ENCODE measurements around the gene SNX9.
"Not testable (repeated sequence)": the region's sequence is repeated elsewhere in the genome, so short reads cannot be mapped to it uniquely, and the experiment has no call there.

SNX9 gene

DNA sequence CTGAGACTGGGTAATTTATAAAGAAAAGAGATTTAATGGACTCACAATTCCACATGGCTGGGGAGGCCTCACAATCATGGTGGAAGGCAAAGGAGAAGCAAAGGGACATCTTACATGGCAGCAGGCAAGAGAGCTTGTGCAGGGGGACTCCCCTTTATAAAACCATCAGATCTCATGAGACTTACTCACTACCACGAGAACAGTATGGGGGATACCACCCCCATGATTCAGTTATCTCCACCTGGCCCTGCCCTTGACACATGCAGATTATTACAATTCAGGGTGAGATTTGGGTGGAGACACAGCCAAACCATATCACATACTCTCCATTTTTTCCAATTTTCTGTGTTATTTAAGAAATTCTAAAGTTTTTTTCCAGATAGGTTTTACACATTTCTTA lies 35.6 kb downstream of the SNX9 start:
- not testable (repeated sequence) for DNase-seq (ENCODE audit: low spot score)

DNA sequence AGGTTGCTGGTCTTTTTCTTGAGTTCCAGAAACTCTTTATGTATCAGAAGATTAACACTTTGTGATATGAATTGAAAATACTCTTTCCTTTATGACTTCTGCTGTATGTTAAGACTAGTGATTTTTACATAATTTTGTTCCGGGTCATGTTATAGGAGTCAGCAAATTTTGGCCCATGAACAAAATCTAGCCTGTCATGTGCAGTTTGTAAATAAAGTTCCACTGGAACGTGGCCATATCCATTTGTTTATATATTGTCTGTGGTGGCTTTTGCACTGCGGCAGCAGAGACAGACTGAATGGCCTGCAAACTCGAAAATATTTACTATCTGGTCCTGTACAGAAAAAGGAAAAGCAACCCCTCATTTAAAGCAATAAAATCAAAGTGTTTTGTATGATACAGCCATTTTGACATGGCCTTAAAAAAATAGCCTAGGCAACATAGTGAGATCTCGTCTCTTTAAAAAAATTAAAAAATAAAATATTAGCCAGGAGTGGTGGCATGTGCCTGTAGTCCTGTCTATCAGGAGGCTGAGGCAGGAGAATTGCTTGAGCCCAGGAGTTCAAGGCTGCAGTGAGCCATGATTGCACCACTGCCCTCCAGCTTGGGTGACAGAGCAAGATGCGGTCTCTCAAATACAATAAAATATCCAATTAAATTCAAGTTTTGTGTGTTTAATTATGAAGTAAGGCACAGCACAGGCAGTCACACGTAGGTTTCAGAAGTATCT lies 36.9 kb downstream of the SNX9 start:
- no peak for DNase-seq (ENCODE audit: low spot score)

DNA sequence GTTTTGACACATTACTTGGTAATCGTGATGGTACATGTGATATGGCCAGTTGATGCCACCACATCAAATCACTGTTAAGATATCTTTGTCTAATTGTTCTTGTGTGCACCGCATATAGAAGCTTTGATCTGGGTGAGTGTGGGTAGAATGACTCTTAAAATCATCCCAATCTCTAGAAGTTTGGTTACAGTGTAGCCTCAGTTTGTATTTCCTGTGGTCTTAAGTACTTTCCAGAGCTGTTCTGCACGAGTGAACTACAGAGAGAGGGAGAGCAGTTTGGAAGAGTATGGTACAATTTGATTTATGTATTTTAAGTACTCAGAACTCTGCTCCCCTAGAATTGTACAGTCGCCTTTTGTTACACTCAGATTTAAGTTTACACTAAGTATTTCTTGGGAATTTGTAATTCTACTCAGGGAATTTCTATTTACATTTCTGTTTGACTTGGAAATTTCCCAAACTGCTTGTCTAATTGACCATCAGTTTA lies 37.5 kb downstream of the SNX9 start:
- no peak for DNase-seq (ENCODE audit: low spot score)

DNA sequence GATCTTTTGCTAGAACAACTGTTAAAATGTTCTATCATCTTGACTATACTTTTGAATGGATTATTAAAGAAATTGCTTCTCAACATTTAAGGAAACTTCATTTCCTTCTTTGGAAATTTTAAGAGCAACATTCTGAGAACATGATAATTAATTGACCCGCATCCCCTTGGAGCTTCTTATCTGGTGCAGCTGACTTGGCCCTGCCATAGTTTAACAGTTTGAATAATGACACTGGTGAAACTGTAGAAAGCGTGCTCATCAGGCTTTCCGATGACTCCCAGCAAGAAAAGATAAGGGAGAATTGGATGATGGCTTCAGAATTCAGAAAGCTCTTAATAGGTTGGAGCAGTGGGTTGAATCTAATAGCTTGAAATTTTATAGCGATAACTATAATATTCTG lies 38.1 kb downstream of the SNX9 start:
- DNase-seq (ENCODE audit: low spot score): no peak

- DNase-seq (ENCODE audit: low spot score): no peak
Observed at GRCh38 chr6:157861814-157862213, 38.8 kb downstream of the SNX9 start.

GRCh38 chr6:157862706-157863105 lies 39.7 kb downstream of the SNX9 start:
- no peak for DNase-seq (ENCODE audit: low spot score)

DNA sequence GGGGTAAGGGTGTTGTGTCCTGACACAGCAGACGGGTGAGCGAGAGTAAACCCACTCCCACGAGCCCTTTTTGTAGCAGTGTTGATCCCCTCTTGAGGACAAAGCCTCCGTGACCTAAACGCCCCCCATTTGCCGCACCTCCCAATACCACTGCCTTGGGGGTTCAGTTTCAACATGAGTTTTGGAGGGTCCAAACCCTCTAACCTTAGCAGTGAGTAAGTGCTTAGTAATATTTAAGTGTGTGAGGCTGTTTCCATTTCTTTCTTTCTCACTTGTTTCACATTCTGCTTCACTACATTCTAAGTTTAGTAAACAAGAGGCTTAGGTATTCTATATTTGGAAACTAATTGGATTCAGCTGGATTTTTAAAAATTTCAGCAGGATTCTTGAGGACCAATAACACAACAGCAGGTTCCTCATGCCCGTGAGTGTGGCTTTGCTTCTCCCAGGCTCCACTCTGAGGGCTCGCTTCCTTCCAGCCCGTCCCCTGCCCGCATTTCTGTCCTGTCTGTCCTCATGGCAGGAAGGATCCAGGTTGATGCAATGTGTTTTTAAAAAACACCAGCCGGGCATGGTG lies 41.2 kb downstream of the SNX9 start:
- no peak for DNase-seq (ENCODE audit: low spot score)

- no peak for DNase-seq (ENCODE audit: low spot score)
Observed at GRCh38 chr6:157865249-157865648, 42.2 kb downstream of the SNX9 start.

DNA sequence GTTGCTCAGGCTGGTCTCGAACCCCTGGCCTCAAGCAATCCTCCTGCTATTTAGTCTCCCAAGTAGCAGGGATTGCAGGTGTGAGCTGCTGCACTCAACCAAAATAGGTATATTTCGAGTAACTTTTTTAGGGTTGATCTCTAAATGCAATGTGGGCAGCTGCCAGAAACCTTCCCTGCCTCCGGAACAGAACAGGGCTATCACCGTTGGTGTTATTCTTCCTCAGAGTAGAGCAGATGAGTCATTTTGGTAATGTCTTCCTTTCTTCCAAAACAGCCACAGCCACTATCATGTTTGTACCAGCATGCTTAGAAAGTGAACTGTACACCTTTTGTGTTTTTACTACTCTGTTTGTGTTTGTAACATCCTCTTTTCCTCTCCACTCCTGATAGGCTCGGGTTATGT lies 44.1 kb downstream of the SNX9 start:
- DNase-seq (ENCODE audit: low spot score): peak; percentile 25

DNA sequence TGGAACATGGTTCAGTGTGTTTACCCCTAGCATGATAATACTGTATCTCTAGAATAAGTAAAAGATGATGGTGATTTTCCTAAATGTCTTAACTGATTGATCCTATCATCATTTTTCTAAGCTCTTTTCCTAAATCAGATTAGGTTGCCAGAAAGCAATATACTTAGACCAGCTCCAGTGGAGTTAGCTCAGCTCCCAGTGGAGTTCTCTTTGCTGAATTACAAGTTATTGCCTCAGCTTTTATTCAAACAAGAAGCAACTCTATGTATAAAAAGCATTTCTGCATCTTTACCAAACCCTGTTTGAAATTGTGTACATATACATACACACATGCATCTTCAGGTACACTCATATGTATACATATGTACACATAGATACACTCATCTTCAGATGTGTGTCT lies 44.9 kb downstream of the SNX9 start:
- DNase-seq (ENCODE audit: low spot score): no peak

- DNase-seq (ENCODE audit: low spot score): no peak
Observed at GRCh38 chr6:157868835-157869234, 45.8 kb downstream of the SNX9 start.

GRCh38 chr6:157869673-157870302 lies 46.7 kb downstream of the SNX9 start:
- no peak for DNase-seq (ENCODE audit: low spot score)

- peak; percentile 62 for DNase-seq (ENCODE audit: low spot score)
Observed at GRCh38 chr6:157873735-157874344, 50.8 kb downstream of the SNX9 start.

- DNase-seq (ENCODE audit: low spot score): no peak
Observed at GRCh38 chr6:157877149-157877548, 54.1 kb downstream of the SNX9 start.

DNA sequence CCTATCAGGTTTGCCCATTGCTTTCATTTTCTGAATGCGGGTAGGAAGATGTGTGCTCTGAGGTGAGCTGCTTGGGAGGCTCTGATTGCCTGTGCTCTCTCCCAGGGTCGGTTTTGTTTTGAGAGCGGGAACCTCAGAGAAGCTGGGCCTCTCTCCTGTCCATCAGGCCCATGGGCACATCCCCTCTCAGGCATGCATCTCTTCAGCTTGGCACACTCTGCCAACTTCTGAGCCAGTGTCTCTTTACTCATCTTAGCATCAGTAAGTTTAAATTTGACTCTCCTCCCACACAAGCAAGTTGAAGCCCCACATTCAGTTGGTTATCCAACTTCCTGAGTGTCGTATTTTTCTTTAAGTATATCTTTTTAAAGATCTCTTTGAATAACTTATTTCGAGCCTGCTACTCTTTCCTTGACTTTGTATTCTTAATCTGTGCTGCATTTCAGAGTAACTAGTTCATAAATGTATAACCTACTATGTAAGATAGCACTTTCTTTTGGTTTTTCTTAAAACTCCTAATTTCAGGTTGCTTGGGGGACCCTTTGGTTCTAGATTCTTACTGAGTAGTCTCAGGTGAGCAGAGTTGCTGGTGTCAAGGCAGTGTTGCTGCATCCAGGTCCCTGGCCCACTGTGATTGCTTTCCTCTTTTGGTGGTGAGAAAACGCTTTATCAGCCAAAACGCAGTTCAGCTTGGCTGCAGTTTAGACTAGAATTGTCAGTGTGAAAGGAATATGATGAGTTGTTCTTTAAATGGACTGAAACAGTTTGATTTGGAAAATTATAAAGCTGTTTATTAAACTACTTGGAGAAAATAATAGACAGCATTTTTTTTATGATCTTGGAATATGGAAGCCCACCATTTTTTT lies 54.8 kb downstream of the SNX9 start:
- no peak for DNase-seq (ENCODE audit: low spot score)

DNA sequence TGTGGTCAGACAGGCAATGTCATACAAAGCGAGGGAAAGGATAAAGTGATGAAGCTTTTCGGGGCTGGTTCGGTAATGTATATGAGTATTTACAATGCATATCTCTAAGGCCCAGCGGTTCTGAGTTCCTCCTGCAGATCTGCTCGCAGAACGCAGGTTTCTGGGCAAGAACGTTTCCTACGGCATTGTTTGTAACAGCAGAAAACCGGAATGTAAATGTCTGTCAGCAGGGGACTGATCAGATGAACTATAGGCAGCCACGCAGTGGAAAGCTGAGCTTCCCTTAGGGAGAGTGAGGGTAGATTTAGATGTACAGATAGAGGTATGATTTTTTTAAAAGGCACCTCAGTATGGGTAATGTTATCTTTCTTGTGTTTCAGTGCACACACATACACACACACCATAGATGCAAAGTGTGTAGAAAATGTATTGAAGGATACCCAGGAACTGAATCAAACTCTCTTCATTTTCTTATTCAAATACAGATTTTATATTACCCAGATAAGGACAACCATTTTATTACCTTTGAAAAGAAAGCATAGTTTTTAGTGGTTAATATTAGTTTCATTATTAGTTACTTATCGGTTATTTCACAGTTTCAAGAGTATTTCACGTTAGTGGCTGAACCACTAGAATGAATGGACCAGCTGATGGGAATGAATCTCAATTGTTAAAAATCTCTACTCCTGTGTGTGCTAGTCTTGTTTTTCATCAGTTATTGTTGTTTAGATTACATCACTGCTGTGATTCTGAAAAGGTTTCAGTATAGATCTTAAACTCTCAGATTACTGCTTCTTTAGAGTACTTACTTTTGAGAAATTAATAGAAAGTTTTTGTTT lies 56.2 kb downstream of the SNX9 start:
- DNase-seq (ENCODE audit: low spot score): no peak

DNA sequence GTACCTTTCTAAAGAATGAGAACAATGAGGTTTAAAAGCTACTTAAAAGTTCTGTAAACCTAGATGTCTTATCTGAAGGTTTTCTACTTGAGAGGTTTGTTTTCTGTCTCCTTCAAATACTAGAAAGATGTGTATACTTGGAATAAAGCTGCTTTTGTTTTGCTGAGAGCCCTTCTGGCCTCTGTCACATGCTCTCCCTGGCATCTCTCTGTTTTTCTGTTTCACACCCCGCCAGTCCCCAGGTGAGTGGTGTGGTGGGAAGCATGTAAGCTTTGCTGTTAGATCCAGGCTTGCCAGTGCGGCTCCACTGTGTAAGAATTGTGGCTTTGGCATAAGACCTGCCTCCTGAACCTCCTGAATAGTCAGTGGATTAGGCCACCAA lies 56.8 kb downstream of the SNX9 start:
- DNase-seq (ENCODE audit: low spot score): peak; percentile 34

- DNase-seq (ENCODE audit: low spot score): no peak
Observed at GRCh38 chr6:157880534-157880933, 57.5 kb downstream of the SNX9 start.

- no peak for DNase-seq (ENCODE audit: low spot score)
Observed at GRCh38 chr6:157881342-157881741, 58.3 kb downstream of the SNX9 start.

DNA sequence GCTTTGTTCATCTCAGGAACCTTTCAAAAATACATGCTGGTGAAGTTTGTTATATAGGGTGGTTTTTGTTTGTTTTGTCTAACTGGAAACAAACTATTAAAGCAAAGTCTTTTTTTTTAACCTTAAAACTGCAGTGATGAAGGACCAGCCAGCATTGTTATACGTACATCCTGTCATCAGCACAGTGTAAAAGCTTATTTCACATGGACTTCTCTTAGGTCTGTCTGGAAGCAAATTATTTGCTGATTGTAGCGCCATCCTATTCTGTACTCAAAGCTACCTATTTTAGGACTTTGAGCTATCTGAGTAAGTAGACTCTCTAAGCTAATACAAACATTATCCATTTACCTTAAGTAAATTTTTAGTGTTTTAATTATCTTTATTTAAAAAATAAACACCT lies 61.7 kb downstream of the SNX9 start:
- DNase-seq (ENCODE audit: low spot score): no peak

- no peak for DNase-seq (ENCODE audit: low spot score)
Observed at GRCh38 chr6:157885211-157885788, 62.3 kb downstream of the SNX9 start.
